Stromal cell of bone marrow (primary cell): ENCODE data around the gene GNAI1.

Source experiments
- DNase-seq: peaks from one replicate; pipeline ENCODE4 v3.0.0-alpha.2; 2012; ENCODE audit warnings: low read depth

GNAI1 gene

GRCh38 chr7:80215734-80216133 lies 81.1 kb downstream of the GNAI1 start:
- DNase-seq, result no peak

GRCh38 chr7:80216996-80217842 lies 82.6 kb downstream of the GNAI1 start:
- DNase-seq, result no peak

DNA sequence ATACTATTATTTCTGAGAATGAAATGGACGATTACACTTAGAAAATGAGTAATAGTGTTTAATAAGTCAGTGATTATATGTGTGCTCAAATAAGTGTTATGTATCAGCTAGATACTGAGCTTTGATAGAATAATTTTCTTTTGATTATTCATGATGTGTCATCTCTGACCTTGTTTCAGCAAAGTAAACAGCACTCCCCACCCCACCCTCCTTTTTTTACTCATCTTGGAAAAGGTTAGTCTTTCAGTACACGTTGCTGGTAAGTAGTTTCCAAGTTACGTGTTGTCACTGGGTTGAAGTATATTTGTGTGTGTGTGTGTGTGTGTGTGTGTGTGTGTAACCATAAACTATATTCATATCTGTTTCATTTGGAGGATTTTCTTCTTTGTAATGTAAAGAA lies 84.1 kb downstream of the GNAI1 start:
- DNase-seq, result peak; percentile 71

DNA sequence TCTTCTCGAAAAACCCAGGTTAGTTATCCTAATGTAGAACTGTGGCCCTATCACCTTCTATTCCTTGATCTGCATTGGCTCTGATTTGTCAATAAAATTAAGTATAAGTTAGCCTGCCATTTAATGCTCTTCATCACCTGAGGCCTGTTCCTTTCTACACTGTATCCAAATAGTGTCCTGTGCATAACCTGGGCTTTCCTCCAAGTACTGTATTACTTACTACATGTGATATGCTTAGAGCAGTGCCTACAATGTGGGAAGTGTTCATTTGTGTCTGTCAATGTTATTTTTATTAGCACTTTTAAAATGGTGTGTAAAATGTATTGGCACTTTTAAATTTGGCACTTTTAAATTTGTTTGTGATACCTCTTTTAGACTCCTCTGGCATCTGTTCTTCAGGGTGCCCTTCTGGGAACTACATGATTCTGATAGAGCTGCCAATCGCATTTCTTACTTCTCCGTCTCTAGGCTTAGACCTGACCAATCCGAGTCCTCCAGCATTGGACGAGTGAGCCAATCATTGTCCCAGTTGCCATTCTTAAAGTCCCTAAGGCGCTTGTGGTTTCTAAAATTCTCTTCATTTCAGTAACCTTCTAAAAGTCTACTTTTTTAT lies 85.5 kb downstream of the GNAI1 start:
- DNase-seq, result no peak

GRCh38 chr7:80224415-80224814 lies 89.8 kb downstream of the GNAI1 start:
- DNase-seq, result no peak

- DNase-seq, result no peak
These were observed 90.7 kb downstream of the GNAI1 start for GRCh38 chr7:80225361-80225760.

GRCh38 chr7:80226629-80227028 lies 92.0 kb downstream of the GNAI1 start:
- DNase-seq, result no peak

DNA sequence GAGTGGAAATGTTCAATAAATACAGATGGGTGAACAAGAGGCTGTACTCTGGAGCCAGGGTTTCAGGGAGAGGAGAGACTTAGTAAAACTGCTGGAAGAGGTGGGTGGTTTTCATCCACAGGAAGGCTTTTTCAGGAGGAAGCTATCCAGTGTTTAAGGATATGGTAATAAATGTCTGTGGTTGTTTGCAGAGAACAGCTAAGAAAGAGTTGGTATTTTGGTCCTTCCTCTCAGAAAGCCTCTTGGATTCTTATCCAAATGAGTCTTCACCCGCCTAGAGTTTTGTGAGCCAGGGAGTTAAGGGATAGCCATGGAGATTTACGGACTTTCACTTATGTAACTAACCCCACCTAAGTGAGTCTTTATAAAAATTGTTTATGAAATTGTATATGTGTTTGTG lies 95.7 kb downstream of the GNAI1 start:
- no peak for DNase-seq

- peak; percentile 41 for DNase-seq
These were observed 97.1 kb downstream of the GNAI1 start for GRCh38 chr7:80231707-80232106.

DNA sequence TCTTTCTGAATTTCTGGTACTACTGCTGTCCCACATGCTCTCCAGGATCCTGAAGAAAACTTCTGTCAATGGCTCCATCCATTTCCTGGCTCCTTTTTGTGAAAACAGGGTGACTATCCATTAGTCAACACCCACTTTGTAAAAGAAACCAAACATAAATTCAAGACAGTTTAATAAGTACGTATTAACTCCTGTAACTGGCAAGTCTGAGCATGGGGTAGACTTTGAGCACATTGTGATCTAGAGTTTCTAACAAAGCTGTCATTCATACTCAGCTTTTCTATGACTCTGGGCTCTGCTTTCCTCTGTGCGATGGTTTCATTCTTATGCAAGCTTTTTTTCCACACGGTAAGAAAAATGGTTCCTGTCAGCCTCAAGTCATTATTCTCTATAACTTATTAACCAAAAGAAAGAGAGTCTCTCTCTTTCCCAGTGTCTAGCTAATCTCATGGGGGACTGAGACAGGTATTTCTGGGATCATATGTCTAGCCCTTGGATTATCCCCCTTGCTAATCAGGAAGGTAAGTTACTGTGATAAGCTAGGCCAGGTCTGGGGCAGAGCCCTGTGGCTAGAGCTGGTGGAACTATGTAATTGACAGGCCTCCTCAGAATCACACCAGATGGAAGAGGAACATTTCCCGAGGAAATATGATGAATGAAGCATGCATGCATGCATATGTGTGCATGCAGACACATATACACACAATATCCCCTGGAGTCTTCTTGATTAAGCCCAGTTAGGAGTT lies 98.5 kb downstream of the GNAI1 start:
- no peak for DNase-seq

GRCh38 chr7:80235334-80235733 lies 100.7 kb downstream of the GNAI1 start:
- no peak for DNase-seq

DNA sequence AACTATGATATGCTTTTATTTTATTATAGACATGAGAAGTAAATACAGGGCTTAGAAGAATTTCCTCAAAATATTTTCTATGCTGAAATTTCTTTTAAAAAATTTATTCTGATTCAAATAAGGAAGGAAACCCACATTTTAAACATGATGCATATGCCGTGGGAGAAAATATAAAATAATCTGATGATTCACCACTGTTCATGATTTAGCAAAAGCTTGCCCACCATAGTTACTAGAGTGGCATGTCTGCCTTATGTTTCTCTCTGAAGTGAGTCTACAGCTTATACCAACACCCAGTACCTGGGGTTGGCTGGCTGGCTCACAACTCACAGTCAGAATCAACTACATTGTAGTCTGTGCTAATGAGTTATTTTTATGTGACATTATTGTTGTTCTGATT lies 102.0 kb downstream of the GNAI1 start:
- DNase-seq, result no peak

- DNase-seq, result no peak
These were observed 105.8 kb downstream of the GNAI1 start for GRCh38 chr7:80240265-80241025.

DNA sequence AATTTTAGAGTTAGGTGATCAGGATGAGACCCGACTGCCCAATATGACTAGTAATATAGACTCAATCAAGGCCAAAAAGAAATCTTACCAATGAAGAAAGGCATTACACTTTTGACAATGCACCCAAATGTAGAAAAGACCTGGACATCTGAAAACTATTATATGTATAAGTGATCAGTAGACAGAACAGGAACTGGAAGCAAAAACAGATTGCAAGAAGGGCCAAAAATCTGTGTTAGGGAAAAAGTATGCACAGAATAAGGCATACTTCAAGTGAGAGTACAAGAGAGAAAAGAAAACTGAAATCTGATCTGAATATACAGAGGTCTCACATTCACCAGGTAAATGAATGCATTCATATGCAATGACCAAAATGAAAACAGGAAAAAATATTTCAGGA lies 107.0 kb downstream of the GNAI1 start:
- DNase-seq, result no peak

DNA sequence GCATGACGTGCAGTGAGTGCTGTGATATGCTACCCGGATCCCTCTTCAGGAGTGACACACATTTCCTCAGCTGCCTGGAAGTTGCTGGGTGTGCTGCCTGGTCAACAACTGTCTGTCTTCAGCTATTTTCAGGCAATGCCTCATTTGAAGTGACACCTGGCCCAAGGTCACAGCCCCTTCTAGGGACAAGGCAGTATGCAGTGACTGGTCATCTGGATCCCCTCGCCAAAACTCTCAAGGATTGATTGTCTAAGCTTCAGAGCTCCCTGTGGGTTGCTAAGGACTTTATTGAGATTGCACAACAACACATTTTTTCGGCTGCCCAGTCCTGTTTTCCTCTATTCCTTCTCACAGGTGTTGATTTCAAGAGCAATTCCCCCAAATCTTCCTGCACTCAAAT lies 108.8 kb downstream of the GNAI1 start:
- no peak for DNase-seq

- peak; percentile 50 for DNase-seq
These were observed 109.7 kb downstream of the GNAI1 start for GRCh38 chr7:80244206-80244916.

- no peak for DNase-seq
These were observed 112.5 kb downstream of the GNAI1 start for GRCh38 chr7:80247144-80247543.

- no peak for DNase-seq
These were observed 113.3 kb downstream of the GNAI1 start for GRCh38 chr7:80247891-80248290.

DNA sequence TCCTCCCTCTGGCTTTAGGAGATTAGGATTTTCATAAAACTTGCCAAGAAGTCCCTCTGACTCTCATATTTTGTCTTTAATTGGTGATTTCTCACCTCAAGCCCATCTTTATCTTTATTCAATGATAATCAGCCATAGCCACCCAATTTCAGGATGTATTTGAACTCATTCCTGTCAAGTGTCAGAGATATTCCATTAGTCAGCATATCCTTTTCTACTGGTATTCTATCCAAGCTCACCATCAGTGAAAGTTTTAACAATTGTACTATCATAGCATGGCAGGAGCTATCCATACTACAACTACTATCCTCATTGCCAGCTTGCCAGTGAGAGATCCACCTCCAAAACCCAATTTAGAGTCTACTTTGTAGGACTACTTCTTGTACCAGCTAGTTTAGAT lies 114.6 kb downstream of the GNAI1 start:
- DNase-seq, result no peak

DNA sequence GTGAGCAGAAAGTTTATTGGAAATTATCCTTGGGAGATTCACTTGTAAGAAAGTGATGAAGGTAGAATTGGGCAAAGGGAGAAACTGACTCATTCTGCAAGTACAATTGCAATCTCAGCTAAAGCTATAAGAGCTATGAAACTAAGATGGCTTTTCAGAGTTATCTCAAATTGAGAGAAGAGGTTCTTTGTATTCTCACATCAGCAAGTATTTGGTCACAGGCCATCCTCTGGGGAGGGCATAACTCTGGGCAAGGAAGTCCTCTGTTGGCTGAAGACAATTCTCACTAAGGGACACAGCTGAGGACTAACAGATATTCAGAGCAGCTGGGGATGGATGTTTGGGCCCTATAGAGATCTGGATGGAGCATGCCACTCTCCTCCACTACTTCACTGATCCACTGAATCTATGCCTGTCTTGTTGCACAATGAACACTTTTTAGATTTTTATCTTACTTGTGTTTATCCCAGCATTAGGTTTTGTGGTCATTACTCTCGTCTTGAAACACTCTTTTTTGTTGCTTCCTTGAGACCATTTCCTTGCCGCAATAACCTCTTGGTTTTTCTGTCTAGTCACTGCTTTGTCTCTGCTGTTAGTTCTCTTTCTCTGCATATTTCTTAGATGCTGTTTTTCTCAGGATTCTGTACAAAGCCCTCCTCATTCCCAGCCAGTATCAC lies 115.1 kb downstream of the GNAI1 start:
- no peak for DNase-seq

DNA sequence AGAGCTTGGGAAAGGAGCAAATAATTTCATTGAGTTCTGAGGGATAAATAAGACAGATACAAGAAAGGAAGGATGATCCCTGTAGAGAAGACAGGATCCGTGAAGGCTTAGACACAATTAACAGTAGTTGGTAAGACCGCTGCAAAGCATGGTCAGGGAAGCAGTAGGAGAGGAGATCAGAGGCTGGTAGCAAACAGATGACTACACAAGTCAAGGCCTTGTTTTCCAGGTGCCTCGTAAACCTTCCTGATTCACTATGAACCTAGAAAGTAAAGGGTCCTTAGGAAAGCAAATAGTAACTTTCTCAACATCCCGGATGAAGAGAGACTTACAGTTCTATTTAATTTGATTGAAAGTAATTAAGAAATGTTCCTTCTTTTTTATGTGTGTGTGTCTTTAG lies 118.6 kb downstream of the GNAI1 start:
- DNase-seq, result no peak
